OCI-LY3 (cell line): ENCODE measurements around the gene DOCK10.

Experiments used
- EZH2phosphoT487 ChIP-seq: fragments of 200-600 bp; shearing (Covaris generic); IDR thresholded peaks from 2 replicates; pipeline ENCODE4 v1.6.1; 2018; ENCODE audit warnings: antibody characterized with exemption, mixed run types, low read depth
- TF ChIP-seq, protein P1 (sequence below): fragments of 200-600, 300-600 bp; sonication (generic); IDR thresholded peaks from 2 replicates; pipeline ENCODE4 v1.5.1; 2014; ENCODE audit warnings: antibody characterized with exemption, low read length, low read depth

DNA sequence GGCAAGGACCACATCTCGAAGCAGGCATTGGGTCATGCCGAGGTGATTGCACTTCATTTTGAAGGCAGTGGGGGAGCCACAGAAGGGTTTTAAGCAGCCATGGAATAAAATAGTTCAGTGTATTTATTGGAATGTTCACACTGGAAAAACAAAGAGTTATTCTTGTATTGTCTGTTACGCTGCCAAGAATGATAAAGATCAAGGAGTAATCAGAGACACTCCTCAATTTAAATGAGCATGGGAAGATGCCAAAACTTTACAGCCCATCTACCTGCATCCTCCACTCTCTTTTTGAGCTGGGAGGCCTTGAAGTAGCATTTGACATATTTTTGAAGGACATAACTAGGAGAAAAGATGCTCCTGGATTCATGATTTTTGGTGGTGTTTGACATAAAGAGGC lies 112.8 kb downstream of the DOCK10 start:
- TF ChIP-seq, protein P1, sequence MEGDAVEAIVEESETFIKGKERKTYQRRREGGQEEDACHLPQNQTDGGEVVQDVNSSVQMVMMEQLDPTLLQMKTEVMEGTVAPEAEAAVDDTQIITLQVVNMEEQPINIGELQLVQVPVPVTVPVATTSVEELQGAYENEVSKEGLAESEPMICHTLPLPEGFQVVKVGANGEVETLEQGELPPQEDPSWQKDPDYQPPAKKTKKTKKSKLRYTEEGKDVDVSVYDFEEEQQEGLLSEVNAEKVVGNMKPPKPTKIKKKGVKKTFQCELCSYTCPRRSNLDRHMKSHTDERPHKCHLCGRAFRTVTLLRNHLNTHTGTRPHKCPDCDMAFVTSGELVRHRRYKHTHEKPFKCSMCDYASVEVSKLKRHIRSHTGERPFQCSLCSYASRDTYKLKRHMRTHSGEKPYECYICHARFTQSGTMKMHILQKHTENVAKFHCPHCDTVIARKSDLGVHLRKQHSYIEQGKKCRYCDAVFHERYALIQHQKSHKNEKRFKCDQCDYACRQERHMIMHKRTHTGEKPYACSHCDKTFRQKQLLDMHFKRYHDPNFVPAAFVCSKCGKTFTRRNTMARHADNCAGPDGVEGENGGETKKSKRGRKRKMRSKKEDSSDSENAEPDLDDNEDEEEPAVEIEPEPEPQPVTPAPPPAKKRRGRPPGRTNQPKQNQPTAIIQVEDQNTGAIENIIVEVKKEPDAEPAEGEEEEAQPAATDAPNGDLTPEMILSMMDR, result no peak
- no peak for TF ChIP-seq EZH2phosphoT487
